Ramos (cell line): ENCODE data around the gene RAI1.

ENCODE experiments used
- in situ Hi-C: fragments of 300-500 bp; cut with MboI; formaldehyde crosslinking; loops from one replicate; pipeline ENCODE4 v1.14.3; 2022; ENCODE audit warnings: low sequenced_read_pairs; ENCODE audit not compliant: unreplicated experiment

RAI1 gene

GRCh38 chr17:17661134-17661533 is 20.1 kb upstream of the RAI1 start:
- in situ Hi-C loops = no loop called here

- in situ Hi-C loops = no loop called here
Observed at GRCh38 chr17:17661834-17662385, 19.3 kb upstream of the RAI1 start.

- in situ Hi-C loops = no loop called here
Observed at GRCh38 chr17:17663160-17664063, 17.8 kb upstream of the RAI1 start.

GRCh38 chr17:17664064-17664452 is 17.2 kb upstream of the RAI1 start:
- in situ Hi-C loops = no loop called here

- in situ Hi-C loops = no loop called here
Observed at GRCh38 chr17:17665255-17665654, 16.0 kb upstream of the RAI1 start.

GRCh38 chr17:17666111-17666714 is 15.0 kb upstream of the RAI1 start:
- in situ Hi-C loops = no loop called here

GRCh38 chr17:17667231-17667630 is 14.0 kb upstream of the RAI1 start:
- in situ Hi-C loops = no loop called here

- in situ Hi-C loops = no loop called here
Observed at GRCh38 chr17:17667947-17668346, 13.3 kb upstream of the RAI1 start.

- in situ Hi-C loops = no loop called here
Observed at GRCh38 chr17:17668358-17668757, 12.9 kb upstream of the RAI1 start.

GRCh38 chr17:17668775-17669579 is 12.3 kb upstream of the RAI1 start:
- in situ Hi-C loops = no loop called here

GRCh38 chr17:17669580-17670235 is 11.6 kb upstream of the RAI1 start:
- in situ Hi-C loops = no loop called here

- in situ Hi-C loops = no loop called here
Observed at GRCh38 chr17:17670701-17671305, 10.5 kb upstream of the RAI1 start.

GRCh38 chr17:17671369-17672129 is 9.7 kb upstream of the RAI1 start:
- in situ Hi-C loops = no loop called here

GRCh38 chr17:17672453-17673368 is 8.5 kb upstream of the RAI1 start:
- in situ Hi-C loops = no loop called here

- in situ Hi-C loops = loop anchor here (5.0 to 25.0 kb wide), 2 partner anchors 187 to 362 kb away; partner anchors contain the start of genes ATPAF2 and GID4
Observed at GRCh38 chr17:17675416-17675815, 5.8 kb upstream of the RAI1 start.

- in situ Hi-C loops = loop anchor here (5.0 to 25.0 kb wide), 2 partner anchors 186 to 361 kb away; partner anchors contain the start of genes ATPAF2 and GID4
Observed at GRCh38 chr17:17675925-17676534, 5.2 kb upstream of the RAI1 start.

- in situ Hi-C loops = loop anchor here (5.0 to 25.0 kb wide), 2 partner anchors 186 to 361 kb away; partner anchors contain the start of genes ATPAF2 and GID4
Observed at GRCh38 chr17:17676752-17677151, 4.5 kb upstream of the RAI1 start.
